K562 (cell line): Measurements from ENCODE around the gene DIPK1A. TPM values are rescaled to one million over a fixed set of nuclear protein-coding genes. Genes with fewer than 3 reads are reported as not detected.

Experiments used
- ATAC-seq: fragments of 200-7000 bp; cut with Tn5 transposase; 3 replicates; pipeline ENCODE4 v1.9.1; 2020; ENCODE audit warnings: moderate library complexity
- BruUV-seq: library from RNA; stranded (reverse); fragments of 400-500 nt; replicated peaks from 2 replicates; lab custom pipeline; 2021; lab: Mats Ljungman, UMichigan
- CTCF ChIA-PET: fragments of 300-600 bp; formaldehyde crosslinking; extraction: SDS; loops from one replicate; lab custom pipeline; 2021; ENCODE audit warnings: low intra/inter-chr PET ratio; lab: Yijun Ruan, JAX
- POLR2A ChIA-PET: fragments of 300-600, 350-650 bp; sonication (Branson Sonifier 250); formaldehyde crosslinking; extraction: SDS; loops from one replicate; lab custom pipeline; 2021; ENCODE audit warnings: antibody characterized with exemption, inconsistent platforms; lab: Yijun Ruan, JAX
- DNase-seq, 4 experiments: peaks; one replicate each; pipeline versions ENCODE4 v3.0.0 to v3.0.0-alpha.2; 2011 to 2018; ENCODE audit warnings: low spot score in 3 of 4, mixed read lengths in 3 of 4; ENCODE audit errors: extremely low read depth in 1 of 4
- FAIRE-seq: peaks from 2 replicates; lab custom pipeline; 2011; peaks lifted over from hg19 to GRCh38; lab: Jason Lieb, UNC
- H2AFZ ChIP-seq: 2 replicates; pipeline ENCODE4 v1.6.0; 2011; ENCODE audit warnings: low read depth, low read length, control low read depth, inconsistent platforms
- H3K27ac ChIP-seq: fragments of 200-600 bp; 3 replicates; pipeline ENCODE4 v1.8.0; 2011; ENCODE audit warnings: low read depth, mild to moderate bottlenecking, control low read depth, inconsistent platforms, low read length, moderate library complexity, mixed read lengths; ENCODE audit errors: extremely low read depth
- H3K27me3 ChIP-seq, 2 experiments: fragments of 300-600 bp in 1 of 2; 2 replicates in 1 of 2; 3 replicates in 1 of 2; pipeline versions ENCODE4 v1.6.0 to v1.8.0; 2011; ENCODE audit warnings: inconsistent platforms in 2 of 2, low read length in 2 of 2, mild to moderate bottlenecking in 1 of 2, mixed read lengths in 1 of 2, moderate library complexity in 1 of 2; ENCODE audit not compliant: control insufficient read depth in 2 of 2, insufficient read depth in 2 of 2
- H3K36me3 ChIP-seq: fragments of 300-600 bp; 3 replicates; pipeline ENCODE4 v1.8.0; 2011; ENCODE audit warnings: mild to moderate bottlenecking, low read length, inconsistent platforms; ENCODE audit not compliant: control insufficient read depth, insufficient read depth
- H3K4me1 ChIP-seq, 2 experiments: fragments of 200-600 bp in 1 of 2; replicated peaks in 1 of 2; 2 replicates in 1 of 2; 3 replicates in 1 of 2; pipeline versions ENCODE4 v1.5.1 to v1.8.0; 2011; ENCODE audit warnings: inconsistent platforms in 2 of 2, low read length in 2 of 2, mild to moderate bottlenecking in 1 of 2, mixed read lengths in 1 of 2, moderate library complexity in 1 of 2; ENCODE audit not compliant: control insufficient read depth in 2 of 2, insufficient read depth in 2 of 2
- H3K4me2 ChIP-seq: 2 replicates; pipeline ENCODE4 v1.6.1; 2011; ENCODE audit warnings: low read length, control low read depth, inconsistent platforms, mixed read lengths; ENCODE audit not compliant: insufficient read depth
- H3K4me3 ChIP-seq: fragments of 200-600 bp; sonication (generic), shearing (Covaris generic); 2 replicates; pipeline ENCODE4 v1.5.1; 2016; ENCODE audit warnings: control low read depth, inconsistent platforms
- H3K79me2 ChIP-seq: fragments of 200-600 bp; 3 replicates; pipeline ENCODE4 v1.8.0; 2011; ENCODE audit warnings: low read length, inconsistent platforms; ENCODE audit not compliant: control insufficient read depth, insufficient read depth
- H3K9ac ChIP-seq, 2 experiments: 2 replicates each; pipeline versions ENCODE4 v1.6.0 to v1.6.1; 2011; ENCODE audit warnings: low read depth in 2 of 2, low read length in 2 of 2, control low read depth in 1 of 2, inconsistent platforms in 1 of 2, mild to moderate bottlenecking in 1 of 2, mixed read lengths in 1 of 2; ENCODE audit not compliant: insufficient read depth in 1 of 2
- H3K9me1 ChIP-seq: one replicate; pipeline ENCODE4 v1.6.0; 2011; ENCODE audit warnings: inconsistent platforms, mild to moderate bottlenecking, low read length, moderate library complexity; ENCODE audit not compliant: control insufficient read depth, insufficient read depth
- H3K9me3 ChIP-seq: replicated peaks from 2 replicates; pipeline ENCODE4 v1.5.1; 2011; ENCODE audit warnings: low read depth, low read length, inconsistent platforms; ENCODE audit not compliant: control insufficient read depth, insufficient read depth
- H4K20me1 ChIP-seq: replicated peaks from 2 replicates; pipeline ENCODE4 v1.6.1; 2011; ENCODE audit warnings: low read length, inconsistent platforms, mixed read lengths; ENCODE audit not compliant: control insufficient read depth, insufficient read depth
- BCOR ChIP-seq: fragments of 450-650 bp; IDR thresholded peaks from 2 replicates; pipeline ENCODE4 v1.6.1; 2016
- GTF2F1 ChIP-seq: IDR thresholded peaks from 2 replicates; pipeline ENCODE4 v1.6.1; 2011; ENCODE audit warnings: low read depth, low read length, improper control_type of control experiment
- LARP7 ChIP-seq: fragments of 450-650 bp; IDR thresholded peaks from 2 replicates; pipeline ENCODE4 v1.6.1; 2016
- NFIX ChIP-seq: fragments of 250-450 bp; sonication (Bioruptor Pico); IDR thresholded peaks from 2 replicates; pipeline ENCODE4 v1.4.0; 2020; ENCODE audit warnings: low read depth, mild to moderate bottlenecking, moderate library complexity
- PHTF2 ChIP-seq: fragments of 250-450 bp; sonication (Bioruptor Pico); IDR thresholded peaks from 2 replicates; pipeline ENCODE4 v1.5.0; 2021; ENCODE audit warnings: mild to moderate bottlenecking
- SRF ChIP-seq, 2 experiments: fragments of 250-450, 450-650 bp in 1 of 2; sonication (Bioruptor Pico) in 1 of 2; sonication (generic) in 1 of 2; formaldehyde crosslinking; IDR thresholded peaks; 2 replicates each; pipeline versions ENCODE4 v1.5.0 to v1.5.1; 2020 to 2022; ENCODE audit warnings: mild to moderate bottlenecking in 1 of 2, missing genetic modification reagents in 1 of 2
- ZNF586 ChIP-seq: fragments of 450-650 bp; formaldehyde crosslinking; conservative IDR thresholded peaks from 2 replicates; pipeline ENCODE4 v1.4.0; 2020; ENCODE audit warnings: mild to moderate bottlenecking, moderate library complexity
- ZNF717 ChIP-seq: fragments of 250-450 bp; sonication (Bioruptor Pico); IDR thresholded peaks from 2 replicates; pipeline ENCODE4 v1.5.0; 2021
- in situ Hi-C: fragments of 300-500 bp; cut with MboI; formaldehyde crosslinking; loops from 4 replicates; pipeline ENCODE4 v1.15.0; 2018; ENCODE audit warnings: inconsistent platforms, mixed read lengths
- intact Hi-C: fragments of 100-400 bp; cut with micrococcal nuclease; formaldehyde crosslinking; loops from 2 replicates; pipeline ENCODE4 v1.14.2; 2022
- polyA plus RNA-seq, 8 experiments: library from polyadenylated mRNA; depleted of rRNA in 4 of 8; stranded (reverse) in 5 of 8; unstranded in 3 of 8; fragments of >200 nt; fragmentation: Nextera tagmentation in 2 of 8; fragmentation: Illumina TruSeq in 1 of 8; extraction: Ambion mirVana in 2 of 8; extraction: Trizol in 1 of 8; gene quantifications; 2 replicates each; pipeline versions ENCODE4 v1.2.1 to v1.2.3, GENCODE V29; 2011 to 2014; ENCODE audit warnings: inconsistent platforms in 1 of 8, missing spikeins in 1 of 8
- total RNA-seq, 7 experiments: library from RNA; depleted of rRNA in 6 of 7; stranded (reverse); fragments of >200 nt in 6 of 7; fragmentation: Illumina TruSeq in 2 of 7; extraction: Trizol in 2 of 7; gene quantifications; 2 replicates each; pipeline versions ENCODE4 v1.2.1 to v1.2.3, GENCODE V29; 2011 to 2021; ENCODE audit warnings: low replicate concordance in 1 of 7
- TF ChIP-seq, protein P1 (sequence below): IDR thresholded peaks from 2 replicates; pipeline ENCODE4 v1.6.1; 2011; ENCODE audit not compliant: insufficient read length; ENCODE audit errors: extremely low read depth
- TF ChIP-seq, protein P2 (sequence below): sonication (generic); formaldehyde crosslinking; IDR thresholded peaks from 2 replicates; pipeline ENCODE4 v1.8.0; 2022; ENCODE audit warnings: missing genetic modification reagents, mild to moderate bottlenecking, borderline replicate concordance
- TF ChIP-seq, protein P3 (sequence below): fragments of 450-650 bp; IDR thresholded peaks from 2 replicates; pipeline ENCODE4 v1.6.1; 2017; ENCODE audit warnings: mild to moderate bottlenecking, moderate library complexity
- TF ChIP-seq, protein P4 (sequence below): fragments of 450-650 bp; formaldehyde crosslinking; conservative IDR thresholded peaks from 2 replicates; pipeline ENCODE4 v1.4.0; 2022; ENCODE audit warnings: mild to moderate bottlenecking, missing genetic modification characterization

Gene DIPK1A
- total and polyA plus RNA-seq, 9 of the 15 experiments (the other 6 are each of a cell fraction or from before 2014, with no cell fraction given) = 0.54 to 2.5 (median 1.3) TPM

DNA sequence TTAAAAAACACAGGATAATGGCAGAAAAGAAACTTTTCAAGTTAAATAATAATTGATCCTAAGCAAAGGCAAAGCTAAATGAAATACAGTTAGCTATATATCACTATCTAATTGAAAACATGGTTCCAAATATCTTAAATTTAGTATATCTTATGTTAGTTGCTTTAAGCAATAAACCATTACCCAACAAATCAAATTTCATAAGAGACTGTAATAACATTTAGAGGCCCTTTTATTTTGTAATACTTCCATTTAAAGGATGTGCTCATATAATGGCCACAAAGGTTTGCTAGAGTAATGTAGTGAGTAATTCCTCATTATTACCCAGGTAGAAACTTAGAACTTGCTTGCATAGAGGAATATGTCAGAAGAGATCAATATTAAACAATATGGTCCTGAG lies 97.1 kb downstream of the DIPK1A start:
- ATAC-seq (no peak), FAIRE-seq (no peak), DNase-seq (no peak)
- Histone ChIP-seq H3K9me3 (no peaks in the 10 kb centered on the region), H2AFZ (no peak overlapping the region), H3K4me2 (no peak overlapping the region), H3K36me3 (no peaks in the 10 kb centered on the region), H3K4me1 (no peaks in the 10 kb centered on the region), H3K27me3 (no peaks in the 10 kb centered on the region), H3K79me2 (no peaks in the 10 kb centered on the region), H3K9ac (no peak overlapping the region), H3K9me1 (no peaks in the 10 kb centered on the region), H3K27ac (no peak overlapping the region), H4K20me1 (no peaks in the 10 kb centered on the region), H3K4me3 (no peak overlapping the region)
- TF ChIP-seq ZNF717 (no peak), ZNF586 (no peak), PHTF2 (CRISPR knock-in tag) (no peak), LARP7 (no peak), GTF2F1 (no peak), NFIX (CRISPR knock-in tag) (no peak), SRF (CRISPR knock-in tag; IDR thresholded peaks at IDR 0.05) (no peak), BCOR (no peak)
- TF ChIP-seq, protein P1, sequence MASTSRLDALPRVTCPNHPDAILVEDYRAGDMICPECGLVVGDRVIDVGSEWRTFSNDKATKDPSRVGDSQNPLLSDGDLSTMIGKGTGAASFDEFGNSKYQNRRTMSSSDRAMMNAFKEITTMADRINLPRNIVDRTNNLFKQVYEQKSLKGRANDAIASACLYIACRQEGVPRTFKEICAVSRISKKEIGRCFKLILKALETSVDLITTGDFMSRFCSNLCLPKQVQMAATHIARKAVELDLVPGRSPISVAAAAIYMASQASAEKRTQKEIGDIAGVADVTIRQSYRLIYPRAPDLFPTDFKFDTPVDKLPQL = no peak
- TF ChIP-seq, protein P2, sequence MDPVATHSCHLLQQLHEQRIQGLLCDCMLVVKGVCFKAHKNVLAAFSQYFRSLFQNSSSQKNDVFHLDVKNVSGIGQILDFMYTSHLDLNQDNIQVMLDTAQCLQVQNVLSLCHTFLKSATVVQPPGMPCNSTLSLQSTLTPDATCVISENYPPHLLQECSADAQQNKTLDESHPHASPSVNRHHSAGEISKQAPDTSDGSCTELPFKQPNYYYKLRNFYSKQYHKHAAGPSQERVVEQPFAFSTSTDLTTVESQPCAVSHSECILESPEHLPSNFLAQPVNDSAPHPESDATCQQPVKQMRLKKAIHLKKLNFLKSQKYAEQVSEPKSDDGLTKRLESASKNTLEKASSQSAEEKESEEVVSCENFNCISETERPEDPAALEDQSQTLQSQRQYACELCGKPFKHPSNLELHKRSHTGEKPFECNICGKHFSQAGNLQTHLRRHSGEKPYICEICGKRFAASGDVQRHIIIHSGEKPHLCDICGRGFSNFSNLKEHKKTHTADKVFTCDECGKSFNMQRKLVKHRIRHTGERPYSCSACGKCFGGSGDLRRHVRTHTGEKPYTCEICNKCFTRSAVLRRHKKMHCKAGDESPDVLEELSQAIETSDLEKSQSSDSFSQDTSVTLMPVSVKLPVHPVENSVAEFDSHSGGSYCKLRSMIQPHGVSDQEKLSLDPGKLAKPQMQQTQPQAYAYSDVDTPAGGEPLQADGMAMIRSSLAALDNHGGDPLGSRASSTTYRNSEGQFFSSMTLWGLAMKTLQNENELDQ (CRISPR knock-in tag) = no peak
- TF ChIP-seq, protein P3, sequence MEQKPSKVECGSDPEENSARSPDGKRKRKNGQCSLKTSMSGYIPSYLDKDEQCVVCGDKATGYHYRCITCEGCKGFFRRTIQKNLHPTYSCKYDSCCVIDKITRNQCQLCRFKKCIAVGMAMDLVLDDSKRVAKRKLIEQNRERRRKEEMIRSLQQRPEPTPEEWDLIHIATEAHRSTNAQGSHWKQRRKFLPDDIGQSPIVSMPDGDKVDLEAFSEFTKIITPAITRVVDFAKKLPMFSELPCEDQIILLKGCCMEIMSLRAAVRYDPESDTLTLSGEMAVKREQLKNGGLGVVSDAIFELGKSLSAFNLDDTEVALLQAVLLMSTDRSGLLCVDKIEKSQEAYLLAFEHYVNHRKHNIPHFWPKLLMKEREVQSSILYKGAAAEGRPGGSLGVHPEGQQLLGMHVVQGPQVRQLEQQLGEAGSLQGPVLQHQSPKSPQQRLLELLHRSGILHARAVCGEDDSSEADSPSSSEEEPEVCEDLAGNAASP = no peak
- TF ChIP-seq, protein P4, sequence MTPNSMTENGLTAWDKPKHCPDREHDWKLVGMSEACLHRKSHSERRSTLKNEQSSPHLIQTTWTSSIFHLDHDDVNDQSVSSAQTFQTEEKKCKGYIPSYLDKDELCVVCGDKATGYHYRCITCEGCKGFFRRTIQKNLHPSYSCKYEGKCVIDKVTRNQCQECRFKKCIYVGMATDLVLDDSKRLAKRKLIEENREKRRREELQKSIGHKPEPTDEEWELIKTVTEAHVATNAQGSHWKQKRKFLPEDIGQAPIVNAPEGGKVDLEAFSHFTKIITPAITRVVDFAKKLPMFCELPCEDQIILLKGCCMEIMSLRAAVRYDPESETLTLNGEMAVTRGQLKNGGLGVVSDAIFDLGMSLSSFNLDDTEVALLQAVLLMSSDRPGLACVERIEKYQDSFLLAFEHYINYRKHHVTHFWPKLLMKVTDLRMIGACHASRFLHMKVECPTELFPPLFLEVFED (CRISPR knock-in tag) = no peak
- ChIA-PET POLR2A (interaction anchor here (0.5 kb wide), 1 partner anchor 24 kb away, joined by 3 read pairs; no protein-coding TSS in a partner anchor), CTCF (no interaction called here)
- in situ Hi-C loops = loop anchor here (25.0 kb wide), 1 partner anchor 998 kb away; no protein-coding TSS in a partner anchor
- no TSS peak for BruUV-seq
- intact Hi-C loops = no loop called here
